GM19240 (cell line): ENCODE results near the gene ZBTB46.
A peak's percentile ranks its signal among the peaks of the same experiment; 100 is the strongest.
"Not testable (repeated sequence)": the region's sequence is repeated elsewhere in the genome, so short reads cannot be mapped to it uniquely, and the experiment has no call there.

Experiments
- DNase-seq: peaks from one replicate; pipeline ENCODE4 v3.0.0; 2011; ENCODE audit warnings: low spot score; ENCODE audit not compliant: insufficient read length

ZBTB46 gene

GRCh38 chr20:63735859-63736718 is 95.0 kb downstream of the ZBTB46 start, which contains the start of gene LIME1:
LIME1 (plus strand) TSS chr20:63736664; CDS start chr20:63737550, 886 bp downstream.
- no peak for DNase-seq

GRCh38 chr20:63734946-63735858 is 95.9 kb downstream of the ZBTB46 start:
- no peak for DNase-seq

GRCh38 chr20:63734111-63734945 is 96.7 kb downstream of the ZBTB46 start:
- no peak for DNase-seq

- DNase-seq: no peak
Measured at GRCh38 chr20:63733579-63734081, 97.4 kb downstream of the ZBTB46 start.

GRCh38 chr20:63733117-63733516 is 97.9 kb downstream of the ZBTB46 start:
- DNase-seq: no peak

GRCh38 chr20:63732118-63733095 is 98.7 kb downstream of the ZBTB46 start:
- DNase-seq: no peak

- no peak for DNase-seq
Measured at GRCh38 chr20:63731410-63731809, 99.7 kb downstream of the ZBTB46 start.

- DNase-seq: not testable (repeated sequence)
Measured at GRCh38 chr20:63730189-63730733, 100.8 kb downstream of the ZBTB46 start.

- not testable (repeated sequence) for DNase-seq
Measured at GRCh38 chr20:63722967-63723622, 108.0 kb downstream of the ZBTB46 start.

GRCh38 chr20:63718996-63719395 is 112.1 kb downstream of the ZBTB46 start:
- no peak for DNase-seq

- DNase-seq: no peak
Measured at GRCh38 chr20:63714858-63715257, 116.2 kb downstream of the ZBTB46 start.

GRCh38 chr20:63712191-63712590 is 118.9 kb downstream of the ZBTB46 start:
- no peak for DNase-seq

- no peak for DNase-seq
Measured at GRCh38 chr20:63711085-63711645, 119.9 kb downstream of the ZBTB46 start.

GRCh38 chr20:63709149-63709527 is 121.9 kb downstream of the ZBTB46 start:
- no peak for DNase-seq

GRCh38 chr20:63708301-63709148 is 122.5 kb downstream of the ZBTB46 start:
- DNase-seq: no peak

GRCh38 chr20:63707558-63708300 is 123.3 kb downstream of the ZBTB46 start, which contains the start of the genes ARFRP1 and ZGPAT:
ARFRP1 (minus strand) TSS chr20:63707976; CDS start chr20:63707091, 885 bp downstream.
ZGPAT (plus strand) TSS chr20:63708039; CDS start chr20:63708581, 542 bp downstream.
- DNase-seq: peak; percentile 83
